HepG2 (cell line): ENCODE measurements around the gene RPS6KB1. TPM values are rescaled to one million over a fixed set of nuclear protein-coding genes. Genes with fewer than 3 reads are reported as not detected.

ENCODE experiments used
- DDIT3 ChIP-seq: sonication (generic); formaldehyde crosslinking; IDR thresholded peaks from 2 replicates; pipeline ENCODE4 v1.4.0; 2020; ENCODE audit warnings: mild to moderate bottlenecking, missing genetic modification reagents
- IRF9 ChIP-seq: sonication (generic); formaldehyde crosslinking; IDR thresholded peaks from 2 replicates; pipeline ENCODE4 v1.8.0; 2022; ENCODE audit warnings: missing genetic modification reagents, mild to moderate bottlenecking, borderline replicate concordance
- KMT2A ChIP-seq: sonication (generic); formaldehyde crosslinking; IDR thresholded peaks from 2 replicates; pipeline ENCODE4 v1.4.0; 2020; ENCODE audit warnings: missing genetic modification reagents
- MYPOP ChIP-seq: sonication (generic); formaldehyde crosslinking; IDR thresholded peaks from 2 replicates; pipeline ENCODE4 v1.8.1; 2023; ENCODE audit warnings: mild to moderate bottlenecking, moderate library complexity, missing genetic modification reagents
- SKI ChIP-seq: fragments of 450-650 bp; IDR thresholded peaks from one replicate; pipeline ENCODE4 v1.6.1; 2018; ENCODE audit warnings: mild to moderate bottlenecking; ENCODE audit not compliant: partially characterized antibody
- SMAD9 ChIP-seq: sonication (generic); formaldehyde crosslinking; IDR thresholded peaks from 2 replicates; pipeline ENCODE4 v1.5.1; 2020; ENCODE audit warnings: mild to moderate bottlenecking, missing genetic modification reagents
- ZBTB21 ChIP-seq: sonication (generic); formaldehyde crosslinking; IDR thresholded peaks from 2 replicates; pipeline ENCODE4 v1.4.0; 2020; ENCODE audit warnings: missing genetic modification reagents
- ZNF101 ChIP-seq: sonication (generic); formaldehyde crosslinking; IDR thresholded peaks from 2 replicates; pipeline ENCODE4 v1.4.0; 2020; ENCODE audit warnings: mild to moderate bottlenecking, low read depth, missing genetic modification reagents, borderline replicate concordance
- ZNF180 ChIP-seq: sonication (generic); formaldehyde crosslinking; IDR thresholded peaks from 2 replicates; pipeline ENCODE4 v1.4.0; 2020; ENCODE audit warnings: low read depth, missing genetic modification reagents, borderline replicate concordance
- ZNF577 ChIP-seq: sonication (generic); formaldehyde crosslinking; IDR thresholded peaks from 2 replicates; pipeline ENCODE4 v1.4.0; 2020; ENCODE audit warnings: mild to moderate bottlenecking, low read depth, missing genetic modification reagents, borderline replicate concordance
- ZNF713 ChIP-seq: sonication (generic); formaldehyde crosslinking; IDR thresholded peaks from 2 replicates; pipeline ENCODE4 v1.4.0; 2020; ENCODE audit warnings: mild to moderate bottlenecking, missing genetic modification reagents
- ZNF768 ChIP-seq: sonication (generic); formaldehyde crosslinking; IDR thresholded peaks from 2 replicates; pipeline ENCODE4 v1.4.0; 2020; ENCODE audit warnings: missing genetic modification reagents
- ZNF816 ChIP-seq: sonication (generic); formaldehyde crosslinking; IDR thresholded peaks from 2 replicates; pipeline ENCODE4 v1.8.0; 2022; ENCODE audit warnings: missing genetic modification reagents, mild to moderate bottlenecking, borderline replicate concordance
- polyA plus RNA-seq, 8 experiments: library from polyadenylated mRNA; depleted of rRNA in 3 of 8; stranded (reverse) in 7 of 8; unstranded in 1 of 8; fragments of >200 nt; fragmentation: Illumina TruSeq in 4 of 8; extraction: Trizol in 4 of 8; gene quantifications; 2 replicates each; pipeline versions ENCODE4 v1.2.1 to v1.2.3, GENCODE V29; 2011 to 2016; ENCODE audit warnings: low read depth in 4 of 8, missing spikeins in 1 of 8, mixed read lengths in 1 of 8; ENCODE audit not compliant: insufficient read depth in 1 of 8
- total RNA-seq, 5 experiments: library from RNA; depleted of rRNA; stranded (reverse); fragments of >200 nt; fragmentation: Illumina TruSeq; extraction: Trizol; gene quantifications; 2 replicates each; pipeline ENCODE4 v1.2.3, GENCODE V29; 2016; ENCODE audit warnings: low read depth in 1 of 5
- TF ChIP-seq, protein P1 (sequence below): sonication (generic); formaldehyde crosslinking; IDR thresholded peaks from 2 replicates; pipeline ENCODE4 v1.8.1; 2023; ENCODE audit warnings: mild to moderate bottlenecking, missing genetic modification reagents
- TF ChIP-seq, protein P2 (sequence below): sonication (generic); formaldehyde crosslinking; IDR thresholded peaks from 2 replicates; pipeline ENCODE4 v1.4.0; 2020; ENCODE audit warnings: missing genetic modification reagents
- TF ChIP-seq, protein P3 (sequence below): IDR thresholded peaks from 2 replicates; pipeline ENCODE4 v1.6.1; 2016; ENCODE audit warnings: low read depth, control low read depth
- TF ChIP-seq, protein P4 (sequence below): sonication (generic); formaldehyde crosslinking; IDR thresholded peaks from 2 replicates; pipeline ENCODE4 v1.5.1; 2020; ENCODE audit warnings: missing genetic modification reagents, mild to moderate bottlenecking, borderline replicate concordance
- TF ChIP-seq, protein P5 (sequence below): IDR thresholded peaks from 2 replicates; pipeline ENCODE4 v1.6.1; 2016; ENCODE audit warnings: missing genetic modification reagents, missing compliant biosample characterization

Gene RPS6KB1
- total and polyA plus RNA-seq, 2 of the 13 experiments (the other 11 are each of a cell fraction or from before 2014, with no cell fraction given): 16.5 to 42.2 TPM

GRCh38 chr17:59853168-59853918 lies 39.6 kb upstream of the RPS6KB1 start (continued):
- TF ChIP-seq KMT2A (CRISPR knock-in tag): 0 out of 2 replicates have a peak, but pooled peaks have one; percentile 53
- 0 out of 2 replicates have a peak, but pooled peaks have one; percentile 73 for TF ChIP-seq ZNF713 (CRISPR knock-in tag)
- peak; percentile 71; the same call in 1 of the 2 replicates for TF ChIP-seq IRF9 (CRISPR knock-in tag)
- TF ChIP-seq ZNF768 (CRISPR knock-in tag): no peak
- TF ChIP-seq, protein P1, sequence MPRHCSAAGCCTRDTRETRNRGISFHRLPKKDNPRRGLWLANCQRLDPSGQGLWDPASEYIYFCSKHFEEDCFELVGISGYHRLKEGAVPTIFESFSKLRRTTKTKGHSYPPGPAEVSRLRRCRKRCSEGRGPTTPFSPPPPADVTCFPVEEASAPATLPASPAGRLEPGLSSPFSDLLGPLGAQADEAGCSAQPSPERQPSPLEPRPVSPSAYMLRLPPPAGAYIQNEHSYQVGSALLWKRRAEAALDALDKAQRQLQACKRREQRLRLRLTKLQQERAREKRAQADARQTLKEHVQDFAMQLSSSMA: no peak
- TF ChIP-seq ZNF180: no peak
- peak; percentile 80; the same call in 1 of the 2 replicates for TF ChIP-seq MYPOP
- TF ChIP-seq, protein P2, sequence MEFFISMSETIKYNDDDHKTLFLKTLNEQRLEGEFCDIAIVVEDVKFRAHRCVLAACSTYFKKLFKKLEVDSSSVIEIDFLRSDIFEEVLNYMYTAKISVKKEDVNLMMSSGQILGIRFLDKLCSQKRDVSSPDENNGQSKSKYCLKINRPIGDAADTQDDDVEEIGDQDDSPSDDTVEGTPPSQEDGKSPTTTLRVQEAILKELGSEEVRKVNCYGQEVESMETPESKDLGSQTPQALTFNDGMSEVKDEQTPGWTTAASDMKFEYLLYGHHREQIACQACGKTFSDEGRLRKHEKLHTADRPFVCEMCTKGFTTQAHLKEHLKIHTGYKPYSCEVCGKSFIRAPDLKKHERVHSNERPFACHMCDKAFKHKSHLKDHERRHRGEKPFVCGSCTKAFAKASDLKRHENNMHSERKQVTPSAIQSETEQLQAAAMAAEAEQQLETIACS (CRISPR knock-in tag): no peak
- TF ChIP-seq, protein P3, sequence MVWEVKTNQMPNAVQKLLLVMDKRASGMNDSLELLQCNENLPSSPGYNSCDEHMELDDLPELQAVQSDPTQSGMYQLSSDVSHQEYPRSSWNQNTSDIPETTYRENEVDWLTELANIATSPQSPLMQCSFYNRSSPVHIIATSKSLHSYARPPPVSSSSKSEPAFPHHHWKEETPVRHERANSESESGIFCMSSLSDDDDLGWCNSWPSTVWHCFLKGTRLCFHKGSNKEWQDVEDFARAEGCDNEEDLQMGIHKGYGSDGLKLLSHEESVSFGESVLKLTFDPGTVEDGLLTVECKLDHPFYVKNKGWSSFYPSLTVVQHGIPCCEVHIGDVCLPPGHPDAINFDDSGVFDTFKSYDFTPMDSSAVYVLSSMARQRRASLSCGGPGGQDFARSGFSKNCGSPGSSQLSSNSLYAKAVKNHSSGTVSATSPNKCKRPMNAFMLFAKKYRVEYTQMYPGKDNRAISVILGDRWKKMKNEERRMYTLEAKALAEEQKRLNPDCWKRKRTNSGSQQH (CRISPR knock-in tag): peak; percentile 94; the same call in 1 of the 2 replicates
- TF ChIP-seq, protein P4, sequence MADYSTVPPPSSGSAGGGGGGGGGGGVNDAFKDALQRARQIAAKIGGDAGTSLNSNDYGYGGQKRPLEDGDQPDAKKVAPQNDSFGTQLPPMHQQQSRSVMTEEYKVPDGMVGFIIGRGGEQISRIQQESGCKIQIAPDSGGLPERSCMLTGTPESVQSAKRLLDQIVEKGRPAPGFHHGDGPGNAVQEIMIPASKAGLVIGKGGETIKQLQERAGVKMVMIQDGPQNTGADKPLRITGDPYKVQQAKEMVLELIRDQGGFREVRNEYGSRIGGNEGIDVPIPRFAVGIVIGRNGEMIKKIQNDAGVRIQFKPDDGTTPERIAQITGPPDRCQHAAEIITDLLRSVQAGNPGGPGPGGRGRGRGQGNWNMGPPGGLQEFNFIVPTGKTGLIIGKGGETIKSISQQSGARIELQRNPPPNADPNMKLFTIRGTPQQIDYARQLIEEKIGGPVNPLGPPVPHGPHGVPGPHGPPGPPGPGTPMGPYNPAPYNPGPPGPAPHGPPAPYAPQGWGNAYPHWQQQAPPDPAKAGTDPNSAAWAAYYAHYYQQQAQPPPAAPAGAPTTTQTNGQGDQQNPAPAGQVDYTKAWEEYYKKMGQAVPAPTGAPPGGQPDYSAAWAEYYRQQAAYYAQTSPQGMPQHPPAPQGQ (CRISPR knock-in tag): no peak
- TF ChIP-seq ZBTB21 (CRISPR knock-in tag): no peak
- TF ChIP-seq ZNF101 (CRISPR knock-in tag): no peak
- TF ChIP-seq ZNF816: peak; percentile 72; the same call in 1 of the 2 replicates
- no peak for TF ChIP-seq SMAD9 (CRISPR knock-in tag)
- TF ChIP-seq ZNF577 (CRISPR knock-in tag): no peak
- no peak for TF ChIP-seq DDIT3 (CRISPR knock-in tag)
- peak; percentile 72 for TF ChIP-seq SKI
- TF ChIP-seq, protein P5, sequence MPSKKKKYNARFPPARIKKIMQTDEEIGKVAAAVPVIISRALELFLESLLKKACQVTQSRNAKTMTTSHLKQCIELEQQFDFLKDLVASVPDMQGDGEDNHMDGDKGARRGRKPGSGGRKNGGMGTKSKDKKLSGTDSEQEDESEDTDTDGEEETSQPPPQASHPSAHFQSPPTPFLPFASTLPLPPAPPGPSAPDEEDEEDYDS: peak; percentile 87
